ENCODE measurements around the gene KIAA1671. TPM values are rescaled to one million over a fixed set of nuclear protein-coding genes. Genes with fewer than 3 reads are reported as not detected.

The KIAA1671 gene
- total and polyA plus RNA-seq, 9 of the 15 experiments (the other 6 are each of a cell fraction or from before 2014, with no cell fraction given), result under 0.01 to 0.11 (median 0.02) TPM; not detected in 5

DNA sequence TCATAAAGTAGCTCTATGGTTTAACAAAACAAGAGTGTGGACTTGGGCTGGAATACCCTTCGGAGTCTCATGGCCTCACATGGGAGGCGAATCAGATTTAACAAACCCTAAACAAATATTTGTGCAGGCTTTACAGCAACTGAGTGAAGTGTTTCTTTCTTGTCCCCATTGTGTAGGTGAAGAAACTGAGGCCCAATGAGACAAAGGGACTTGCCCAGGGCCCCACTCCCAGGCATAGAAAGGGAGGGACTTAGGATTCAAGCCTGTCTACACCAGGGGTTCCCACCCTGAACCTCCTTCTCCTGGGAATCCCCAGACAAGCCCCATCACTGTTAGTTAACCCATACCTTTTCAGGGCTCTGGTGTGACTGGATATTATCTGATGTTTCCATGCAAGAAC is 192.0 kb downstream of the KIAA1671 start:
- in situ Hi-C loops (cut with MboI) (no loop called here), intact Hi-C loops (cut with micrococcal nuclease) (no loop called here)
- no peak overlapping the region for H3K4me2 ChIP-seq (ENCODE audit: insufficient read depth, low read length)
- FAIRE-seq (no peak), DNase-seq (ENCODE audit: extremely low read depth in 1 of 4, low spot score in 3 of 4) (no peak), ATAC-seq (no peak)
- no peaks in the 10 kb centered on the region for H3K36me3 ChIP-seq (ENCODE audit: control insufficient read depth, insufficient read depth, low read length)
- WGBS (ENCODE audit: insufficient coverage, low coverage, missing lambda C conversion rate), result 0% methylated on average over 2 of the region's 2 CpGs
- peaks cover 0 to under 1% of the 10 kb centered on the region in 2 experiments; a peak in 1 of 5 replicates for H3K27me3 ChIP-seq (ENCODE audit: control insufficient read depth in 2 of 2, insufficient read depth in 2 of 2, low read length in 2 of 2)
- ChIA-PET POLR2A (no interaction called here), CTCF (ENCODE audit: low intra/inter-chr PET ratio) (no interaction called here)
- TF ChIP-seq NCOR1 (IDR thresholded peaks at IDR 0.05), result no peak
- TF ChIP-seq ZFP36 (IDR thresholded peaks at IDR 0.05; ENCODE audit: low read depth, low read length, partially characterized antibody), result no peak
- no peak for TF ChIP-seq HMGN3 (IDR thresholded peaks at IDR 0.05; ENCODE audit: borderline replicate concordance, extremely low read depth, insufficient read length, low read depth, low read length)
- no peak for TF ChIP-seq ZNF347 (CRISPR knock-in tag; IDR thresholded peaks at IDR 0.05; ENCODE audit: low read depth)
- no peak for TF ChIP-seq KLF16 (IDR thresholded peaks at IDR 0.05)
- no peak for TF ChIP-seq SPI1 (IDR thresholded peaks at IDR 0.05; ENCODE audit: borderline replicate concordance, low read depth, low read length)
- TF ChIP-seq ZFP30 (CRISPR knock-in tag; IDR thresholded peaks at IDR 0.05; ENCODE audit: borderline replicate concordance), result no peak
- TF ChIP-seq, protein P1, sequence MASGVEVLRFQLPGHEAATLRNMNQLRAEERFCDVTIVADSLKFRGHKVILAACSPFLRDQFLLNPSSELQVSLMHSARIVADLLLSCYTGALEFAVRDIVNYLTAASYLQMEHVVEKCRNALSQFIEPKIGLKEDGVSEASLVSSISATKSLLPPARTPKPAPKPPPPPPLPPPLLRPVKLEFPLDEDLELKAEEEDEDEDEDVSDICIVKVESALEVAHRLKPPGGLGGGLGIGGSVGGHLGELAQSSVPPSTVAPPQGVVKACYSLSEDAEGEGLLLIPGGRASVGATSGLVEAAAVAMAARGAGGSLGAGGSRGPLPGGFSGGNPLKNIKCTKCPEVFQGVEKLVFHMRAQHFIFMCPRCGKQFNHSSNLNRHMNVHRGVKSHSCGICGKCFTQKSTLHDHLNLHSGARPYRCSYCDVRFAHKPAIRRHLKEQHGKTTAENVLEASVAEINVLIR (CRISPR knock-in tag; IDR thresholded peaks at IDR 0.05), result no peak
- TF ChIP-seq KHSRP (IDR thresholded peaks at IDR 0.05), result no peak
- TF ChIP-seq, protein P2, sequence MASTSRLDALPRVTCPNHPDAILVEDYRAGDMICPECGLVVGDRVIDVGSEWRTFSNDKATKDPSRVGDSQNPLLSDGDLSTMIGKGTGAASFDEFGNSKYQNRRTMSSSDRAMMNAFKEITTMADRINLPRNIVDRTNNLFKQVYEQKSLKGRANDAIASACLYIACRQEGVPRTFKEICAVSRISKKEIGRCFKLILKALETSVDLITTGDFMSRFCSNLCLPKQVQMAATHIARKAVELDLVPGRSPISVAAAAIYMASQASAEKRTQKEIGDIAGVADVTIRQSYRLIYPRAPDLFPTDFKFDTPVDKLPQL (IDR thresholded peaks at IDR 0.05; ENCODE audit: extremely low read depth, insufficient read length), result no peak
- TF ChIP-seq, protein P3, sequence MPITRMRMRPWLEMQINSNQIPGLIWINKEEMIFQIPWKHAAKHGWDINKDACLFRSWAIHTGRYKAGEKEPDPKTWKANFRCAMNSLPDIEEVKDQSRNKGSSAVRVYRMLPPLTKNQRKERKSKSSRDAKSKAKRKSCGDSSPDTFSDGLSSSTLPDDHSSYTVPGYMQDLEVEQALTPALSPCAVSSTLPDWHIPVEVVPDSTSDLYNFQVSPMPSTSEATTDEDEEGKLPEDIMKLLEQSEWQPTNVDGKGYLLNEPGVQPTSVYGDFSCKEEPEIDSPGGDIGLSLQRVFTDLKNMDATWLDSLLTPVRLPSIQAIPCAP (CRISPR knock-in tag; IDR thresholded peaks at IDR 0.05; ENCODE audit: borderline replicate concordance), result no peak
- TF ChIP-seq TARDBP (IDR thresholded peaks at IDR 0.05), result no peak
- no peak for TF ChIP-seq ZBTB33 (CRISPR knock-in tag; IDR thresholded peaks at IDR 0.05)
- no peaks in the 10 kb centered on the region for H3K9me1 ChIP-seq (ENCODE audit: control insufficient read depth, insufficient read depth, low read length)
- H2AFZ ChIP-seq (ENCODE audit: low read depth, low read length), result no peak overlapping the region
- H3K9me3 ChIP-seq (replicated peaks; ENCODE audit: control insufficient read depth, insufficient read depth, low read depth, low read length), result no peaks in the 10 kb centered on the region
- H3K4me1 ChIP-seq (replicated peaks in 1 of 2; ENCODE audit: control insufficient read depth in 2 of 2, insufficient read depth in 2 of 2, low read length in 2 of 2), result peaks cover 0 to 4% of the 10 kb centered on the region in 2 experiments; a peak in 2 of 5 replicates
- H4K20me1 ChIP-seq (replicated peaks; ENCODE audit: control insufficient read depth, insufficient read depth, low read length), result no peaks in the 10 kb centered on the region
- no peak overlapping the region for H3K9ac ChIP-seq (ENCODE audit: insufficient read depth in 1 of 2, low read depth in 2 of 2, low read length in 2 of 2)
- H3K79me2 ChIP-seq (ENCODE audit: control insufficient read depth, insufficient read depth, low read length), result no peaks in the 10 kb centered on the region
- no TSS peak for BruUV-seq (replicated peaks)
- no peak overlapping the region for H3K27ac ChIP-seq (ENCODE audit: extremely low read depth, low read depth, low read length)
- no peak overlapping the region for H3K4me3 ChIP-seq
